KMS-11 (cell line): ENCODE measurements around the gene ADAMTSL2.

Experiments used
- H2AFZ ChIP-seq: fragments of 200-600 bp; sonication (generic); 2 replicates; pipeline ENCODE4 v1.6.1; 2016; ENCODE audit warnings: antibody characterized with exemption, mixed run types, low read depth
- H3K27ac ChIP-seq: fragments of 200-600 bp; sonication (generic); 2 replicates; pipeline ENCODE4 v1.6.1; 2016; ENCODE audit warnings: mild to moderate bottlenecking, mixed run types
- H3K27me3 ChIP-seq: fragments of 200-600 bp; sonication (generic); 2 replicates; pipeline ENCODE4 v1.6.1; 2017; ENCODE audit warnings: mild to moderate bottlenecking, low read depth, mixed run types, moderate library complexity; ENCODE audit not compliant: insufficient read depth
- H3K36me3 ChIP-seq: fragments of 200-600 bp; sonication (generic); 2 replicates; pipeline ENCODE4 v1.6.1; 2017; ENCODE audit warnings: mild to moderate bottlenecking, mixed run types; ENCODE audit not compliant: insufficient read depth
- H3K4me1 ChIP-seq: fragments of 200-600 bp; sonication (generic); 2 replicates; pipeline ENCODE4 v1.6.1; 2016; ENCODE audit warnings: mild to moderate bottlenecking, low read depth, mixed run types; ENCODE audit not compliant: poor library complexity, severe bottlenecking
- H3K4me2 ChIP-seq: fragments of 200-600 bp; sonication (generic); 2 replicates; pipeline ENCODE4 v1.7.0; 2016; ENCODE audit warnings: mild to moderate bottlenecking, mixed run types
- H3K4me3 ChIP-seq: fragments of 200-600 bp; sonication (generic); IDR thresholded peaks from 2 replicates; pipeline ENCODE4 v1.6.1; 2017; ENCODE audit warnings: low read depth, low read length, mixed read lengths; ENCODE audit not compliant: insufficient read depth
- H3K79me2 ChIP-seq: fragments of 200-600 bp; sonication (generic); 2 replicates; pipeline ENCODE4 v1.6.1; 2016; ENCODE audit warnings: low read depth, mixed run types; ENCODE audit not compliant: insufficient read depth
- H3K9ac ChIP-seq: fragments of 200-600 bp; sonication (generic); 2 replicates; pipeline ENCODE4 v1.6.1; 2016; ENCODE audit warnings: mild to moderate bottlenecking, mixed run types
- H4K20me1 ChIP-seq: fragments of 200-600 bp; sonication (generic); 2 replicates; pipeline ENCODE4 v1.6.1; 2016; ENCODE audit warnings: mild to moderate bottlenecking, mixed run types; ENCODE audit not compliant: insufficient read depth
- CTCF ChIP-seq: fragments of 200-600 bp; sonication (generic); conservative IDR thresholded peaks from 2 replicates; pipeline ENCODE4 v1.6.1; 2017; ENCODE audit warnings: low read depth, mild to moderate bottlenecking, antibody characterized with exemption, low read length, moderate library complexity, mixed read lengths

ADAMTSL2 gene

GRCh38 chr9:133515240-133515610 is 19.3 kb upstream of the ADAMTSL2 start:
- H3K9ac ChIP-seq = no peak overlapping the region
- no peak overlapping the region for H3K4me2 ChIP-seq
- H3K27me3 ChIP-seq = peaks cover 57% of the 10 kb centered on the region
- H3K4me3 ChIP-seq = no peak overlapping the region
- no peaks in the 10 kb centered on the region for H3K4me1 ChIP-seq
- H3K36me3 ChIP-seq = no peaks in the 10 kb centered on the region
- no peak for TF ChIP-seq CTCF
- no peaks in the 10 kb centered on the region for H4K20me1 ChIP-seq
- H3K79me2 ChIP-seq = no peaks in the 10 kb centered on the region
- no peak overlapping the region for H2AFZ ChIP-seq
- no peak overlapping the region for H3K27ac ChIP-seq

GRCh38 chr9:133515615-133516255 is 18.8 kb upstream of the ADAMTSL2 start:
- no peaks in the 10 kb centered on the region for H3K4me1 ChIP-seq
- H4K20me1 ChIP-seq = no peaks in the 10 kb centered on the region
- H3K27me3 ChIP-seq = peaks cover 57% of the 10 kb centered on the region
- H2AFZ ChIP-seq = no peak overlapping the region
- H3K79me2 ChIP-seq = no peaks in the 10 kb centered on the region
- no peak for TF ChIP-seq CTCF
- no peak overlapping the region for H3K4me2 ChIP-seq
- H3K9ac ChIP-seq = no peak overlapping the region
- H3K36me3 ChIP-seq = no peaks in the 10 kb centered on the region
- H3K4me3 ChIP-seq = no peak overlapping the region
- H3K27ac ChIP-seq = no peak overlapping the region

GRCh38 chr9:133516256-133516960 is 18.1 kb upstream of the ADAMTSL2 start:
- no peak overlapping the region for H3K9ac ChIP-seq
- no peak overlapping the region for H3K4me2 ChIP-seq
- no peak overlapping the region for H2AFZ ChIP-seq
- H4K20me1 ChIP-seq = no peaks in the 10 kb centered on the region
- TF ChIP-seq CTCF = no peak
- H3K36me3 ChIP-seq = no peaks in the 10 kb centered on the region
- no peaks in the 10 kb centered on the region for H3K79me2 ChIP-seq
- H3K4me1 ChIP-seq = no peaks in the 10 kb centered on the region
- no peak overlapping the region for H3K27ac ChIP-seq
- peaks cover 62% of the 10 kb centered on the region for H3K27me3 ChIP-seq
- no peak overlapping the region for H3K4me3 ChIP-seq

GRCh38 chr9:133516961-133517350 is 17.5 kb upstream of the ADAMTSL2 start:
- Histone ChIP-seq H2AFZ (no peak overlapping the region), H3K9ac (no peak overlapping the region), H3K36me3 (no peaks in the 10 kb centered on the region), H3K79me2 (no peaks in the 10 kb centered on the region), H3K4me3 (no peak overlapping the region), H4K20me1 (no peaks in the 10 kb centered on the region), H3K4me1 (no peaks in the 10 kb centered on the region), H3K27me3 (peaks cover 68% of the 10 kb centered on the region), H3K4me2 (no peak overlapping the region), H3K27ac (no peak overlapping the region)
- TF ChIP-seq CTCF = no peak
